ENCODE data around the gene KIF21B.

- TF ChIP-seq CTCF (IDR thresholded peaks at IDR 0.05; ENCODE audit: low read depth, low read length) = no peak
- no peak for TF ChIP-seq EZH2phosphoT487 (IDR thresholded peaks at IDR 0.05; ENCODE audit: low read depth)
Observed at GRCh38 chr1:201019321-201019977, 4.1 kb downstream of the KIF21B start.

Data from OCI-LY3 (cell line).